Endothelial cell (in vitro differentiated cells): ENCODE results near the gene LPCAT1. TPM values are rescaled to one million over a fixed set of nuclear protein-coding genes. Genes with fewer than 3 reads are reported as not detected.
"Not testable (repeated sequence)": the region's sequence is repeated elsewhere in the genome, so short reads cannot be mapped to it uniquely, and the experiment has no call there.

Experiments
- DNase-seq: peaks from one replicate; pipeline ENCODE4 v3.0.0; 2021; ENCODE audit warnings: low spot score
- H3K27ac Mint-ChIP-seq: one replicate; pipeline ENCODE4 v1.8.0; 2021; ENCODE audit warnings: mixed read lengths, inconsistent platforms; ENCODE audit not compliant: unreplicated experiment
- H3K27me3 Mint-ChIP-seq: one replicate; pipeline ENCODE4 v1.8.0; 2021; ENCODE audit warnings: mild to moderate bottlenecking, moderate library complexity, mixed read lengths, inconsistent platforms; ENCODE audit not compliant: unreplicated experiment
- H3K36me3 Mint-ChIP-seq: one replicate; pipeline ENCODE4 v1.8.0; 2021; ENCODE audit warnings: mild to moderate bottlenecking, low read depth, mixed read lengths, inconsistent platforms; ENCODE audit not compliant: unreplicated experiment
- H3K4me1 Mint-ChIP-seq: one replicate; pipeline ENCODE4 v1.8.0; 2021; ENCODE audit warnings: mild to moderate bottlenecking, mixed read lengths, inconsistent platforms; ENCODE audit not compliant: unreplicated experiment
- H3K4me3 Mint-ChIP-seq: one replicate; pipeline ENCODE4 v1.8.0; 2021; ENCODE audit warnings: mild to moderate bottlenecking, mixed read lengths, inconsistent platforms; ENCODE audit not compliant: unreplicated experiment
- H3K9me3 Mint-ChIP-seq: one replicate; pipeline ENCODE4 v1.8.0; 2021; ENCODE audit warnings: mixed read lengths, inconsistent platforms; ENCODE audit not compliant: unreplicated experiment
- CTCF ChIP-seq: fragments of 200-600 bp; sonication (generic); IDR thresholded peaks from one replicate; pipeline ENCODE4 v1.5.0; 2021; ENCODE audit warnings: antibody characterized with exemption; ENCODE audit not compliant: unreplicated experiment
- total RNA-seq: library from RNA; stranded (reverse); fragmentation: NEBNext Ultra II Directional; extraction: Animal tissue kit (Norgen Biotek cat#: 25700); gene quantifications from one replicate; pipeline ENCODE4 v1.2.1, GENCODE V29; 2021; ENCODE audit not compliant: unreplicated experiment

Gene LPCAT1
- total RNA-seq, 1 donor from 2014 or later, result 81.3 TPM

GRCh38 chr5:1563051-1563461 is 39.3 kb upstream of the LPCAT1 start:
- Mint-ChIP-seq H3K4me3 (no peak overlapping the region), H3K27ac (no peak overlapping the region), H3K27me3 (peaks cover 3% of the 10 kb centered on the region), H3K36me3 (peaks cover 22% of the 10 kb centered on the region), H3K4me1 (no peaks in the 10 kb centered on the region), H3K9me3 (no peaks in the 10 kb centered on the region)
- no peak for DNase-seq
- no peak for TF ChIP-seq CTCF

- Mint-ChIP-seq H3K27ac (no peak overlapping the region), H3K9me3 (no peaks in the 10 kb centered on the region), H3K4me1 (no peaks in the 10 kb centered on the region), H3K27me3 (peaks cover 3% of the 10 kb centered on the region), H3K36me3 (peaks cover 22% of the 10 kb centered on the region), H3K4me3 (no peak overlapping the region)
- DNase-seq, result no peak
- no peak for TF ChIP-seq CTCF
These were observed 38.8 kb upstream of the LPCAT1 start for GRCh38 chr5:1562599-1562998.

GRCh38 chr5:1561402-1561929 is 37.7 kb upstream of the LPCAT1 start:
- peaks cover 16% of the 10 kb centered on the region for H3K36me3 Mint-ChIP-seq
- H3K4me3 Mint-ChIP-seq, result peak overlapping the region; percentile 34
- H3K27ac Mint-ChIP-seq, result peak overlapping the region; percentile 27
- no peaks in the 10 kb centered on the region for H3K4me1 Mint-ChIP-seq
- no peak for TF ChIP-seq CTCF
- H3K27me3 Mint-ChIP-seq, result no peaks in the 10 kb centered on the region
- H3K9me3 Mint-ChIP-seq, result no peaks in the 10 kb centered on the region
- no peak for DNase-seq

- not testable (repeated sequence) for H3K4me1 Mint-ChIP-seq, H3K27ac Mint-ChIP-seq, H3K9me3 Mint-ChIP-seq, H3K27me3 Mint-ChIP-seq, H3K4me3 Mint-ChIP-seq, DNase-seq
- H3K36me3 Mint-ChIP-seq, result peaks cover 16% of the 10 kb centered on the region
These were observed 36.7 kb upstream of the LPCAT1 start for GRCh38 chr5:1560499-1560898.

- Mint-ChIP-seq H3K27me3 (no peaks in the 10 kb centered on the region), H3K36me3 (peaks cover 16% of the 10 kb centered on the region), H3K9me3 (no peaks in the 10 kb centered on the region), H3K4me3 (no peak overlapping the region), H3K4me1 (no peaks in the 10 kb centered on the region), H3K27ac (no peak overlapping the region)
- DNase-seq, result no peak
- TF ChIP-seq CTCF, result no peak
These were observed 35.2 kb upstream of the LPCAT1 start for GRCh38 chr5:1558944-1559343.
